Adipocyte (in vitro differentiated cells): ENCODE data around the gene BRCA1.

Source experiments
- DNase-seq: peaks from one replicate; pipeline ENCODE4 v3.0.0-alpha.2; 2015; ENCODE audit warnings: low read depth
- H3K27me3 ChIP-seq: replicated peaks from 2 replicates; pipeline ENCODE4 v1.7.0; 2013; ENCODE audit warnings: mild to moderate bottlenecking, low read length, moderate library complexity; ENCODE audit not compliant: control insufficient read depth, insufficient read depth
- H3K36me3 ChIP-seq: 2 replicates; pipeline ENCODE4 v1.7.0; 2013; ENCODE audit warnings: low read length, mild to moderate bottlenecking, moderate library complexity; ENCODE audit not compliant: control insufficient read depth, insufficient read depth, severe bottlenecking
- H3K4me1 ChIP-seq: 2 replicates; pipeline ENCODE4 v1.7.0; 2013; ENCODE audit warnings: mild to moderate bottlenecking, low read length, moderate library complexity; ENCODE audit not compliant: control insufficient read depth, insufficient read depth
- H3K4me3 ChIP-seq: 2 replicates; pipeline ENCODE4 v1.7.0; 2013; ENCODE audit warnings: mild to moderate bottlenecking, low read length, moderate library complexity
- H3K9ac ChIP-seq: 2 replicates; pipeline ENCODE4 v1.7.0; 2013; ENCODE audit warnings: mild to moderate bottlenecking, low read length, moderate library complexity
- H3K9me3 ChIP-seq: 2 replicates; pipeline ENCODE4 v1.7.0; 2013; ENCODE audit warnings: mild to moderate bottlenecking, low read length, moderate library complexity; ENCODE audit not compliant: control insufficient read depth

The BRCA1 gene

DNA sequence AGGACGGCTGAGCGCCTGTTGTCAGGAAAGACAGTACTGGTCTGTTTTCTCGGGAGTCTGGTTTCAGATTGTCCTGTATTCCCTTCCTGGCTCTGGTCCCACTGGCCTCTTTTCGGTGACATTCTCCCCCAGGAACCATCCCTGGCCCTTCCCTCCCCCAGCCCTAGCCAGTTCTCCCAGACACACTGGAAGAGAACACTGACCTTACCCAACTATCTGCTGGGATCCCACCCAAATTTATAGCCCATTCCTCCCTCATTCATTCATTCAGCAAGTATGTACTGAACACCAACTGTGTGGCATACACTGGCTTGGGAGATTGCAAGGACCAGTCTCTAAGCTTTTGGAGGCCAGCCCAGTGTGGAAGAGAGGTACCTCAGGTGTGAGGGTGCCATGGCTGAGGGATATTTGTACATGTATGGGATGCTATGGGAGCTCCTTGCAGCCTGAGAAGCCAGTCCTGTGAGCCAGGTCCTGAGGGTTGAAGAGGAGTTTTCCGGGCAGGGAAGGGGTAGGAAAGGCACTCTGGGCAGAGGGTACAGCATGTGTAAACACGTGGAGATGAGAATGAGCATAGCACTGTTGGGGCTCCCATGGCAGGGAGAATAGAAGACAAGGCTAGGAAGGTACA is 94.9 kb downstream of the BRCA1 start:
- peaks cover 10% of the 10 kb centered on the region for H3K4me1 ChIP-seq
- peak overlapping the region; percentile 54 for H3K9ac ChIP-seq
- H3K36me3 ChIP-seq = no peaks in the 10 kb centered on the region
- DNase-seq = no peak
- no peaks in the 10 kb centered on the region for H3K9me3 ChIP-seq
- peaks cover 8% of the 10 kb centered on the region for H3K27me3 ChIP-seq
- H3K4me3 ChIP-seq = no peak overlapping the region

DNA sequence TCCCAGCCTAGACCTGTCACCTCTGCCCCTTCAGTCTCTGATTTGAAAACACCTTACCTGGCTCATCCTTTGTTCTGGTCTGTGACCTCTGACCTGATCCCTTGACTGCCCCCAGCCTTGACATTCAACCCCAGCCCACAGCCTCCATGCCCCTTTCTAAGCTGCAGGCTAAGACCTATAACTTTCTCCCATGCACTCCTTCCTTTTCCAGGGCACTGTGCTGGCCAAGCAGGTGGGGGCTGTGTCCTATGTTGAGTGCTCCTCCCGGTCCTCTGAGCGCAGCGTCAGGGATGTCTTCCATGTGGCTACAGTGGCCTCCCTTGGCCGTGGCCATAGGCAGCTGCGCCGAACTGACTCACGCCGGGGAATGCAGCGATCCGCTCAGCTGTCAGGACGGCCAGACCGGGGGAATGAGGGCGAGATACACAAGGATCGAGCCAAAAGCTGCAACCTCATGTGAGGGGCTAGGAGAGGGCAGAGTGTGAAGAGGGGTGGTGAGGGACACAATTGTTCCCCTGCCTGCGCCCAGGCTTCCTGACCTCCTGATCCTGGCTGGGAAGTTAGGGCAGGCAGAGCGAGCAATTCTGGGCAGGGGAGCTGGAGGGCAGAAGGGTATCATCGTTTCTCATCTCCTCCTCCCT is 96.8 kb downstream of the BRCA1 start:
- Histone ChIP-seq H3K4me1 (peaks cover 14% of the 10 kb centered on the region), H3K4me3 (no peak overlapping the region), H3K9ac (no peak overlapping the region), H3K27me3 (no peaks in the 10 kb centered on the region), H3K36me3 (no peaks in the 10 kb centered on the region), H3K9me3 (no peaks in the 10 kb centered on the region)
- DNase-seq = no peak

DNA sequence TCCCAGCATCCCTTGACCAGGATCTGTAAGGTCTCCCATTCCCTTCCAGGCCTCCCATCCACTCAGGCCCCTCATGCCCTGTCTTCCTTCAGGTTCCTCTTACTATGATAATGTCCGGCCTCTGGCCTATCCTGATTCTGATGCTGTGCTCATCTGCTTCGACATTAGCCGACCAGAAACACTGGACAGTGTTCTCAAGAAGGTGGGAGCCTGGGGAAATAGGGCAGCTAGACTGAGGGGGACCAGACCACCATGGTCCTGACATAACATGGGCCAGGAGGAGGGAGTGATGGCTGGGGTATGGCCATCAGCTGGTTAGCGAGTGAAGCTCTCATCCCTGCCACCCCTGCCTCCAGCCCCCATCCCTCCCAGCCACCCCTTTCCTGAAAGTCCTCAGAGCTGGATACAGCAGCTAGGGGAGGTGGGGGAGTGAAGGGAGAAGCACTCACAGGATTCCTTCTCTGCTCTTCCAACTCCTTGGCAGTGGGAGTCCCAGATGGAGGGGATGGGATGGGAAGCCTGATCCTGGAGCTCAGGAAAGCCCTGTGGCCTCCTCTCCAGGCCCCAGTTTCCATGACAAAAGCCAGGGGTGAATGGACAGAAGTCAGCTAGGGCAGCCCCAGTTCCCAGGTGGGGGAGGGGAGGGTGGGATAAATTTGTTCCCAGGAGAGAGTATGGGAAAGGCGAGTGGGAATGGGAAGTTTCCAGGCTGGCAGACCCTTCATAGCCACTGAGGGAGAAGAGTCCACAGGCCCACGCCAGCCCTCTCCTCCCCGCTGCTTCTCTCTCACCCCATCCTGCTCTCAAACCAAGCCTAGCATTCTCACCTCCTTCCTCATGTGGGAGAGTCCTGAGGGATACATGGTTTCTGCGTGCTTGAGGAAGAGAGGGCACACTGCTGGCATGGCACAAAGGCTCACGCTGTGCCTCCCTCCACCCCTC is 97.8 kb downstream of the BRCA1 start:
- DNase-seq = no peak
- H3K9me3 ChIP-seq = no peaks in the 10 kb centered on the region
- H3K4me1 ChIP-seq = peaks cover 14% of the 10 kb centered on the region
- no peak overlapping the region for H3K4me3 ChIP-seq
- H3K27me3 ChIP-seq = no peaks in the 10 kb centered on the region
- no peaks in the 10 kb centered on the region for H3K36me3 ChIP-seq
- no peak overlapping the region for H3K9ac ChIP-seq

DNA sequence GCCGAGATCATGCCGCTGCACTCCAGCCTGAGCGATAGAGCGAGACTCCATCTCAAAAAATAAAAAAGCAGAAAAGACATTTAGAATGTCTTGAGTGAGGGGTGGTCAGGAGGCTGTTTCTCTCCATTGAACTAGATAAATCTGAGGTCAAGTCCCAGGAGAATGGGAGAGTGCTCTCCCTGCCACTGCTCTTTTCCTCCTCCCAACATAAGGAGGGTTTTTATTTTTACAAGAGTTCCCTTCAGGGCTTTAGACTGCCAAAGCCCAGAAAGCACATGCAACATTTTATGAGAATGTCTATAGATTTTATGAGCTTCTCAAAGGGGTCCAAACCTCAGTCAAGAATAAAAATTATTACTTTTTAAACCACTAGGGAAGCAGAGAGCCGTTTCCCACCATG is 98.6 kb downstream of the BRCA1 start:
- no peaks in the 10 kb centered on the region for H3K9me3 ChIP-seq
- peaks cover 14% of the 10 kb centered on the region for H3K4me1 ChIP-seq
- H3K4me3 ChIP-seq = no peak overlapping the region
- no peaks in the 10 kb centered on the region for H3K27me3 ChIP-seq
- H3K9ac ChIP-seq = no peak overlapping the region
- no peaks in the 10 kb centered on the region for H3K36me3 ChIP-seq
- no peak for DNase-seq

DNA sequence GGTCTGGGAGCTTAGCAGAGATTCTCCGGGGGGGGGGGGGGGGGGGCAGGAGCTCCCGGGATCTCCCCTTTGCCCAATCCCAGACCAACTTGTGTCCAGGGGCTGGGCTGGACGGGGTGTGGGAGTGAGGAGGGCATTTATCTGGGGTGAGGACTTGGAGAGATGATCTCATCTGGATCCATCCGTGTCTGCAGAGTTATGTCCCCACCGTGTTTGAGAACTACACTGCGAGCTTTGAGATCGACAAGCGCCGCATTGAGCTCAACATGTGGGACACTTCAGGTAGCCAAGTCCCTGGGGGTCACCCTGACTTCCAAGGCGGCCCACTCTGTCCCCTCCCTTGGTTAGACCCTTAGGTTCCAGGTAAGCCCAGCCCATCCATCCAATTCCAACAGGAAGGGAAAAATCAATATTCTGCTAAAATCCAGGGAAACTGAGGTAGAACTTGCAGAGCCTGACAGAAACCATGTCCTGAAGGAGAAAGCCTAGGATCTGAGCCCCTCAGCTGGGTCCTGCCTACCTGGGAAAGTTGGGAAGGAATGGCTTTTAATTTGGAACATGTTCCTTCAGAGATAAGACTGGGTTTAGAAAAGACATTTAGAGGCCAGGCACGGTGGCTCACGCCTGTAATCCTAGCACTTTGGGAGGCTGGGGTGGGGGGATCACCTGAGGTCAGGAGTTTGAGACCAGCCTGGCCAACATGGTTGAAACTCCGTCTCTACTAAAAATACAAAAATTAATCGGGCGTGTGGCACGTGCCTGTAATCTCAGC is 99.2 kb downstream of the BRCA1 start:
- Histone ChIP-seq H3K36me3 (no peaks in the 10 kb centered on the region), H3K9me3 (no peaks in the 10 kb centered on the region), H3K9ac (no peak overlapping the region), H3K4me1 (peaks cover 14% of the 10 kb centered on the region), H3K4me3 (no peak overlapping the region), H3K27me3 (no peaks in the 10 kb centered on the region)
- no peak for DNase-seq

DNA sequence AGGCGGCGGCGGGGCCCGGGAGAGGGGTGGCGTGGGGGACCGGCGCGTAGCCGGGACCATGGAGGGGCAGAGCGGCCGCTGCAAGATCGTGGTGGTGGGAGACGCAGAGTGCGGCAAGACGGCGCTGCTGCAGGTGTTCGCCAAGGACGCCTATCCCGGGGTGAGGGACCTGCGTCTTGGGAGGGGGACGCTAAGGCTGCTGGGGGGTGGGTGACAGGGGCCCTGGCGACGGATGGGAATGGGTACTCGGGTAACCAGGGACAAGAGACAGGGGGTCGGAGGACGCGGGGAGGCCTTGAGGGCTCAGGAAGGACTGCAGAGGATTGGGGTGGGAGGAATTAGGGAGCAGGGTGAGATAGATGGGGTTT is 99.9 kb downstream of the BRCA1 start:
- no peaks in the 10 kb centered on the region for H3K9me3 ChIP-seq
- H3K4me3 ChIP-seq = no peak overlapping the region
- no peak for DNase-seq
- no peaks in the 10 kb centered on the region for H3K36me3 ChIP-seq
- no peaks in the 10 kb centered on the region for H3K27me3 ChIP-seq
- no peak overlapping the region for H3K9ac ChIP-seq
- peaks cover 14% of the 10 kb centered on the region for H3K4me1 ChIP-seq

DNA sequence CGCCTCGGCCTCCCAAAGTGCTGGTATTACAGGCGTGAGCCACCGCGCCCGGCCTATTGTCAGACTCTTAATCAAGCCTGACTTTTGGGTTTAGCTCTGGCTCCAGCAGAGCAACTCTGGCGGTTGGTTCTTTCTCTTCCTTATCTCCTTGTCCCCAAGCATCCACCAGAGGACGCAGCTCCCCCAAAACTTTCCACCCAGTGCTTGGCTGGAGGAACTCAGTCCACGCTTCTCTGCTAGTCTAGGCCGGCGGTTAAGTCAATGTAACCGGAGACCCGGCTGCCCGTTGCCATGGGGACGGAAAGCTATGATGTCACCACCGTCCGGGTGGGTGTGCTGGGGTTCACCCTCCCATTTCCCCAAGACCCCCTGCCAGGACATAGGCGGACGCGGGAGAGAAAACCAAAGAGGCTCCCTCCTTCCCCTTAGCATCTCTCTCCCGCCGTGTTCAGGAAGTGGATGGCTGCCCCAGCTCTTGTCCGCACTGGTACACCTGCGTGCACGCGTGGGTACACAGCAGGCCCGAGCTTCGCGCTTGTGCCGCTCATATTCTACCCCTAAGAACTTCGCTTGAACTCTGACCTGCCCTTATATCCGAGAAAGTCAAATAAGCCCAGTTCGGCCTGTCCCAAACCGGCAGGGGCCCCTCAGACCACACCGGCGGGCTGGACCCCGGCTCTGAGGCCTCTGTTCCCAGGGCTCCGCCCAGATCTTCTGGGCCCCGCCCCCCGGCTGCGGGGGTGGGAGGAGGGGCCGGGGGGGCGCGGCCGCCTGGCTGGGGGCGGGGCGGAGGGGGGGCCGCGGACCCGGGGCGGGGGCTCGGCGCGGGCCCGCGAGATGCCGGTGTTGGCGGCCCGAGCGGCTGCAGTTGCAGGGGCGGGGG is 100.5 kb downstream of the BRCA1 start, which contains the start of gene RND2:
Gene RND2, plus strand, starts transcription at position 825 of the 883 bp plus-strand sequence. CDS start 117 bp downstream, outside the sequence.
- Histone ChIP-seq H3K4me3 (peak within 1 kb of the TSS; percentile 81), H3K9ac (peak within 1 kb of the TSS; percentile 69), H3K36me3 (no peaks in the 10 kb centered on the region), H3K9me3 (no peaks in the 10 kb centered on the region), H3K27me3 (no peaks in the 10 kb centered on the region), H3K4me1 (peaks cover 15% of the 10 kb centered on the region)
- peak; percentile 98 for DNase-seq

DNA sequence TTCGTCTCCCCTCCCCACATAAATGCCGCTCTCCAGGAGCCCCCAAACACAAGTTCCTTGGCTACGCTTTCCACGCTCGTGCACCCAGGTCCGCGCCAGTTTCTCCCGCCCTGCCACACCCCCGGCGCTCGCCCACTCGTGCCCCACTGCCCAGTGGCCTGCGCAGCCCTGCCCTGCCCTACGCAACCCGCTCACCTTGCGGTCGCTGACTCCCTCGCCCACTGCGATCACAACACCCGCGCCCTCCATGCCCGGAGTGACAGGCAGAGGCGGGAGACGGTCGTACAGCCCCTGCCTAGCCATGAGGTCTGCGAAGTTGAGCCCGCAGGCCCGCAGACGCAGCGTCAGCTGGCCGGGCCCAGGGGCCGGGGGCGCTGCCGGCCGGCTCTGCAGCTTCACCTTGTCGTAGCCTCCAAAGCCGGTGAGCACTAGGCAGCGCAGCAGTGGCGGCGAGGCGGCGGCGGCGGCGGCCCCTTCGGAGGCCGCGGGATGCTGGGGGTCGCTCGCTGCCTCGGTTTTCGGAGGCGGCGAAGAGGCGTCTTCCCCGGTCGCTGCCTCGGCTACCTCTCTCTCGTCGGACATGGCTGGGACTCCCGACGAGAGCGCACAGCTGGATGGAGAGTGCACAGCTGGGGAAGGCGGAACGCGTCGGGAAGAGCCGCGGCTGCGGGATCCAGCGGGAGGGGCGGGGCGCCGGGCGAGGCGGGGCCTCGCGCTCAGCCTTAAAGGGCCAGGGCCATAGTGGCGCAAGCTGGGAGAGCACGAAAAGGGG is 103.2 kb downstream of the BRCA1 start, which contains the start of gene VAT1:
Gene VAT1, minus strand, starts transcription at position 645 of the 772 bp plus-strand sequence. Its CDS starts 63 bp downstream, at position 582.
- H3K9me3 ChIP-seq = no peaks in the 10 kb centered on the region
- peak within 1 kb of the TSS; percentile 98 for H3K9ac ChIP-seq
- DNase-seq = peak; percentile 92
- peak within 1 kb of the TSS; percentile 99 for H3K4me3 ChIP-seq
- H3K27me3 ChIP-seq = no peaks in the 10 kb centered on the region
- peaks cover 30% of the 10 kb centered on the region for H3K4me1 ChIP-seq
- peaks cover 16% of the 10 kb centered on the region for H3K36me3 ChIP-seq

DNA sequence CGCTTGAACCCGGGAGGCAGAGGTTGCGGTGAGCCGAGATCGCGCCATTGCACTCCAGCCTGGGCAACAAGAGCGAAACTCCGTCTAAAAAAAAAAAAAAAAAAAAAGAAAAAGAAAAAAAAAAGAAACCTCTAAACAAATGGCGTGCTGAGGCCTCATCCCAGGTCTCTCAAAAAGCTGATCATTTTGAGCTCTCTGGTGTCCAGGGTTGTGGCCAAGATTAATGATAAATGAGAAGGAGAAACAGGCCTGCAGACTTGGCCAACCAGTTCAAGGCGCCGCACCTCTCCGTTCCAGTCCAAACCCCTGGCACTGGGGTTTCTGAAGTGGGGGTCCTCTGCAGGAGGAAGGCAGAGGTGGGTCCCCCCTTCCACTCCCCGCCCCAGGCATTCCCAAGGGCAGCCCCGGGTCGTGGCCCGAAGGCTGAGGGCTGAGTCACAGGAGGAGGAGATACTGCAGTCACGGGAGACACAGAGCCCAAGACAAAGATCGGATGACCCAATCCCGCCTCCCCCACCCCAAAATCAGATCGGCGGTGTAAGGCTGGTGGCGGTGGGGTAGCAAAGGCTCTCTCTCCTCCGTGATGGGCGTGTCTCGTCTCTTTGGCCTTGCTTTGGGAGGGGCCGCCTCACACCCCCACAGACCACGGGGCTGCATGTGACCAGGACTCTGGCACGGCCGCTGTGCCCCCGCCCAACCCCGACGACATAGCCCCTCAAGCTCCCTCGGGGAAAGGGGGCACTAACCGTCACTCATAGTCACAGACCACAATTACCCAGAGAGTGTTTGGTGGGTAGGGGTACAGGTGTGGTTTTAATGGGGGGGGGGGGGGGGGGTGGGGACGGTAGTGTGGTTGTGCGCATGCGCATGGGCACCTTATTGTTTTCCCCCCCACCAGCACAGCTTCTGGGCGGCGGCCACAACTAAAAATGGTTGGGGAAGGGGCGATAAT is 104.1 kb downstream of the BRCA1 start:
- peaks cover 34% of the 10 kb centered on the region for H3K4me1 ChIP-seq
- no peaks in the 10 kb centered on the region for H3K9me3 ChIP-seq
- peak overlapping the region; percentile 98 for H3K9ac ChIP-seq
- no peaks in the 10 kb centered on the region for H3K27me3 ChIP-seq
- H3K36me3 ChIP-seq = peaks cover 24% of the 10 kb centered on the region
- DNase-seq = peak; percentile 80
- peak overlapping the region; percentile 99 for H3K4me3 ChIP-seq
